DOHH2 (cell line): ENCODE data around the gene TNS4.

Source experiments
- H3F3A ChIP-seq: fragments of 200-600 bp; sonication (generic), shearing (Covaris generic); 2 replicates; pipeline ENCODE4 v1.6.0; 2016; ENCODE audit warnings: antibody characterized with exemption, mild to moderate bottlenecking; ENCODE audit not compliant: control insufficient read depth, insufficient read depth
- H3K27ac ChIP-seq: fragments of 200-600 bp; sonication (generic); 2 replicates; pipeline ENCODE4 v1.5.1; 2014; ENCODE audit warnings: low read depth, mild to moderate bottlenecking, low read length, moderate library complexity
- H3K27me3 ChIP-seq: fragments of 200-600 bp; sonication (generic); 2 replicates; pipeline ENCODE4 v1.6.1; 2014; ENCODE audit warnings: mild to moderate bottlenecking, low read length, mixed read lengths; ENCODE audit not compliant: control insufficient read depth
- H3K36me3 ChIP-seq: fragments of 200-600 bp; sonication (generic); 2 replicates; pipeline ENCODE4 v1.6.1; 2014; ENCODE audit warnings: mild to moderate bottlenecking, low read length, moderate library complexity, mixed read lengths; ENCODE audit not compliant: control insufficient read depth
- H3K4me1 ChIP-seq: fragments of 200-600 bp; sonication (generic); 2 replicates; pipeline ENCODE4 v1.6.1; 2014; ENCODE audit warnings: mild to moderate bottlenecking, low read length, mixed read lengths; ENCODE audit not compliant: control insufficient read depth
- H3K4me2 ChIP-seq: fragments of 200-600 bp; sonication (generic); 2 replicates; pipeline ENCODE4 v1.6.0; 2014; ENCODE audit warnings: mild to moderate bottlenecking, low read length, moderate library complexity
- H3K4me3 ChIP-seq: fragments of 200-600 bp; sonication (generic); 2 replicates; pipeline ENCODE4 v1.5.1; 2014; ENCODE audit warnings: mild to moderate bottlenecking, low read length, mixed read lengths
- H3K79me2 ChIP-seq: fragments of 200-600 bp; sonication (generic); 2 replicates; pipeline ENCODE4 v1.6.1; 2014; ENCODE audit warnings: mild to moderate bottlenecking, low read length, mixed read lengths; ENCODE audit not compliant: control insufficient read depth
- H3K9me2 ChIP-seq: fragments of 200-600 bp; sonication (generic); replicated peaks from 2 replicates; pipeline ENCODE4 v1.6.1; 2014; ENCODE audit warnings: mild to moderate bottlenecking, low read length, mixed read lengths; ENCODE audit not compliant: control insufficient read depth
- H3K9me3 ChIP-seq: fragments of 200-600 bp; sonication (generic); 2 replicates; pipeline ENCODE4 v1.6.1; 2014; ENCODE audit warnings: antibody characterized with exemption, low read length, mixed read lengths; ENCODE audit not compliant: control insufficient read depth, insufficient read depth
- H4K20me1 ChIP-seq: fragments of 200-600 bp; sonication (generic); 2 replicates; pipeline ENCODE4 v1.6.0; 2014; ENCODE audit warnings: low read depth, mild to moderate bottlenecking, antibody characterized with exemption, low read length, moderate library complexity; ENCODE audit not compliant: control insufficient read depth, insufficient read depth
- EZH2phosphoT487 ChIP-seq: fragments of 200-600 bp; sonication (generic); IDR thresholded peaks from 2 replicates; pipeline ENCODE4 v1.6.1; 2017; ENCODE audit warnings: borderline replicate concordance, mild to moderate bottlenecking, antibody characterized with exemption, low read length, moderate library complexity, mixed read lengths
- TF ChIP-seq, protein P1 (sequence below): fragments of 200-600 bp; sonication (generic); IDR thresholded peaks from one replicate; pipeline ENCODE4 v1.5.1; 2014; ENCODE audit warnings: antibody characterized with exemption, mild to moderate bottlenecking, low read depth, low read length; ENCODE audit not compliant: poor library complexity, severe bottlenecking

The TNS4 gene

DNA sequence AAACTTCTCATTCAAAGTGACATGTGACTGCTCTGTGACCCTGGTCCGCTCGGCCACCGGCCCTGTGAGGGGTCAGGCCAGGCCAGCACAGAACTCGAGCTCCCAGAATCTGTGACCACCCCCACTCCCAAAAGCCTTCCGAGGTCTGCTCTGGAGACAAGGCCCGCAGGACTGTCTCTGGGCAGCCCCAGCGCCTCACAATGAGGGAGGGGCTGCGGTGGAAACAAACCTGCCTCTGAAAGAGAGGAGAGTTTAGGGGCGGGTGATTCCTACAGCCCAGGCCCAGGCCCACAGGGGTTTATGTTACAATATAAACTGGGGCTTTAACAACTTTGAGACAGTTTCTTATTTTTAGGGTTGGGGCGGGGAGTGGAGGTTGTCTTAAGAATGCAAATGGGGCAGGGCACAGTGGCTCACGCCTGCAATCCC is 38.3 kb downstream of the TNS4 start:
- Histone ChIP-seq H4K20me1 (no peaks in the 10 kb centered on the region), H3K9me3 (no peaks in the 10 kb centered on the region), H3K4me3 (no peak overlapping the region), H3K4me2 (no peak overlapping the region), H3K36me3 (no peaks in the 10 kb centered on the region), H3K9me2 (no peaks in the 10 kb centered on the region), H3F3A (no peaks in the 10 kb centered on the region), H3K79me2 (no peaks in the 10 kb centered on the region), H3K4me1 (no peaks in the 10 kb centered on the region), H3K27me3 (peaks cover 11% of the 10 kb centered on the region; the same call in 1 of the 2 replicates), H3K27ac (no peak overlapping the region)
- TF ChIP-seq EZH2phosphoT487: no peak
- TF ChIP-seq, protein P1, sequence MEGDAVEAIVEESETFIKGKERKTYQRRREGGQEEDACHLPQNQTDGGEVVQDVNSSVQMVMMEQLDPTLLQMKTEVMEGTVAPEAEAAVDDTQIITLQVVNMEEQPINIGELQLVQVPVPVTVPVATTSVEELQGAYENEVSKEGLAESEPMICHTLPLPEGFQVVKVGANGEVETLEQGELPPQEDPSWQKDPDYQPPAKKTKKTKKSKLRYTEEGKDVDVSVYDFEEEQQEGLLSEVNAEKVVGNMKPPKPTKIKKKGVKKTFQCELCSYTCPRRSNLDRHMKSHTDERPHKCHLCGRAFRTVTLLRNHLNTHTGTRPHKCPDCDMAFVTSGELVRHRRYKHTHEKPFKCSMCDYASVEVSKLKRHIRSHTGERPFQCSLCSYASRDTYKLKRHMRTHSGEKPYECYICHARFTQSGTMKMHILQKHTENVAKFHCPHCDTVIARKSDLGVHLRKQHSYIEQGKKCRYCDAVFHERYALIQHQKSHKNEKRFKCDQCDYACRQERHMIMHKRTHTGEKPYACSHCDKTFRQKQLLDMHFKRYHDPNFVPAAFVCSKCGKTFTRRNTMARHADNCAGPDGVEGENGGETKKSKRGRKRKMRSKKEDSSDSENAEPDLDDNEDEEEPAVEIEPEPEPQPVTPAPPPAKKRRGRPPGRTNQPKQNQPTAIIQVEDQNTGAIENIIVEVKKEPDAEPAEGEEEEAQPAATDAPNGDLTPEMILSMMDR: no peak

DNA sequence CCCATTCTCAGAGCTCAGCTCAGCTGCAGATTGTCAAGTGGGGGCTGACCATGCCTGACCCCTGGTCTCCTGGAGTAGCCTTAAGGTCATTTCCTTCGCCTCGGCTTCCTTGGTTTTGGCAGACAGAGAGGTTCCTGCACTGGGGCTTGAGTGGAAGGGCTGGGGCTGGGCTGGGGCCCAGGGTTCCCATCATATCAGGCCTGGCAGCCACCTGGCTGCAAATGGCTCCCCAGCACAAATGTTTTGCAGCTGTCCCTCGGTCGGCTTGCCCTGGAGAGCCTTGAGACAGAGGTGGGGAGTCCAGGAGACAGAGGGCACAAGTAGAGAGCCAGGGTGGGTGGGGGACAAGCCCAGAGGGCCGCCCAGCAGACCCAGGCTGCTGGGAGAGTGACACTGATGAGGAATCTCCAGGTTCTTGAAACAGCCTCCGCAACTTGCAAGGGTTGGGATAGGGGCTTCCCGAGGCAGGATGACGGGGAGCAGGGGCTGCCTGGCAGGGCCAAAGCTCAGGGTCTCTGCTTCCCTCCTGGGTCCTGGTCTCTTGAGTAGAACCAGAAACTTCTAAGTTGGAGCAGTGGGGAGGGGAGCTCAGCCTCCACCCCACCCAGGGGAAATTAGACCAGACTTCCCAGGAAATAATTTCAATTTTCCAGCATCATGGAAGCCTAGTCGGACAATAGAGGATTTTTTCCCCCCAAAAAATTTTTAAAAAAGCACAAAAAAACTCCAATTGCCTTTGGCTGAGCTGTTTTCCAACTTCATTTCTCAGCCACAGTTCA is 38.9 kb downstream of the TNS4 start:
- Histone ChIP-seq H3K9me3 (no peaks in the 10 kb centered on the region), H3K27ac (no peak overlapping the region), H3K9me2 (no peaks in the 10 kb centered on the region), H3K27me3 (peaks cover 14% of the 10 kb centered on the region; the same call in 1 of the 2 replicates), H3K4me1 (no peaks in the 10 kb centered on the region), H4K20me1 (no peaks in the 10 kb centered on the region), H3F3A (no peaks in the 10 kb centered on the region), H3K4me2 (no peak overlapping the region), H3K36me3 (no peaks in the 10 kb centered on the region), H3K4me3 (no peak overlapping the region), H3K79me2 (no peaks in the 10 kb centered on the region)
- TF ChIP-seq EZH2phosphoT487: no peak
- TF ChIP-seq, protein P1: no peak

DNA sequence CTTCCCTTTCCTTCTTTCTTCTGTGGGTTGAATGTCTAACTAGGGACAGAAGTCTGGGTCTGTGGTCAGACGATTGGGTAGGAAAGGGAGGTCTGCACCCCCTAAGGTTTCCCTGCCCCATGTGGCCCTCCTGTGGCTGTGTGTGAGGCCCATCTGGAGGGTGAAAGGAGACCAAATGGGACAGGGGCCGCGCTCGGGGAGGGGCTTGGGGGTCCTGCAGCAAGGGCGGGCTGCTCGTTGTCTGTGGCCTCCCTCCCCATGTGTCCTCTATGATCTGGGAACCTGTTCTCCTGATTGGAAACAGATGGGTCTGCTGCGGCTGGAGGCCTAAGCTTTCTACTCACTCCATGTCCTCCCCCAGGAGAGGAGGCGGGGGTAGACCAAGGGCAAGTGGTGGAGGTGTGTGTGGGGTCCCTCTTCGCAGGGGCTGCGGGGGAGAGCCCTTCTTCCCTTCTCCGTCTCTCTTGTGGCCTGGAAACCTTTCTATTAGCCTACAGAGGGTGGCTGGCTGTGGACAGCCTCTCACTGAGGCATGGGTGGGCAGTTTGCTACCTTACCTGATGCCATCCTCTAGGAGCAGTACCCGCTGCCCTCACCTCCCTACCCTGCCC is 39.6 kb downstream of the TNS4 start:
- no peaks in the 10 kb centered on the region for H3K4me1 ChIP-seq
- no peaks in the 10 kb centered on the region for H3F3A ChIP-seq

More for the DNA sequence above, 39.6 kb downstream of the TNS4 start:
- H3K79me2 ChIP-seq: no peaks in the 10 kb centered on the region
- no peak overlapping the region for H3K27ac ChIP-seq
- H3K9me3 ChIP-seq: no peaks in the 10 kb centered on the region
- no peaks in the 10 kb centered on the region for H3K36me3 ChIP-seq
- TF ChIP-seq EZH2phosphoT487: no peak
- TF ChIP-seq, protein P1: no peak
- H3K27me3 ChIP-seq: peaks cover 19% of the 10 kb centered on the region; the same call in 1 of the 2 replicates
- no peaks in the 10 kb centered on the region for H3K9me2 ChIP-seq
- no peak overlapping the region for H3K4me3 ChIP-seq
- H4K20me1 ChIP-seq: no peaks in the 10 kb centered on the region
- H3K4me2 ChIP-seq: no peak overlapping the region
